ENCODE data around the gene NECTIN1. TPM values are rescaled to one million over a fixed set of nuclear protein-coding genes. Genes with fewer than 3 reads are reported as not detected.

Gene NECTIN1
- total RNA-seq, 1 donor from 2014 or later: 62.9 TPM

GRCh38 chr11:119626197-119626841 lies 102.7 kb downstream of the NECTIN1 start:
- H3K4me3 Mint-ChIP-seq: no peak overlapping the region
- no peak for TF ChIP-seq CTCF (conservative IDR thresholded peaks at IDR 0.05)

GRCh38 chr11:119625206-119625978 lies 103.6 kb downstream of the NECTIN1 start:
- H3K27ac Mint-ChIP-seq: no peak overlapping the region
- peaks cover 12% of the 10 kb centered on the region for H3K27me3 Mint-ChIP-seq
- H3K4me3 Mint-ChIP-seq: no peak overlapping the region
- no peak for DNase-seq (ENCODE audit: extremely low spot score, unreplicated experiment)
- no peaks in the 10 kb centered on the region for H3K36me3 Mint-ChIP-seq
- peaks cover 9% of the 10 kb centered on the region for H3K4me1 Mint-ChIP-seq (ENCODE audit: unreplicated experiment)
- TF ChIP-seq CTCF (conservative IDR thresholded peaks at IDR 0.05): no peak
- H3K9me3 Mint-ChIP-seq: no peaks in the 10 kb centered on the region

More at GRCh38 chr11:119626197-119626841, 102.7 kb downstream of the NECTIN1 start:
- Mint-ChIP-seq H3K36me3 (no peaks in the 10 kb centered on the region), H3K27ac (no peak overlapping the region), H3K9me3 (no peaks in the 10 kb centered on the region), H3K27me3 (peaks cover 8% of the 10 kb centered on the region), H3K4me1 (ENCODE audit: unreplicated experiment) (peaks cover 9% of the 10 kb centered on the region)
- DNase-seq (ENCODE audit: extremely low spot score, unreplicated experiment): no peak

GRCh38 chr11:119624629-119625028 lies 104.4 kb downstream of the NECTIN1 start:
- peaks cover 9% of the 10 kb centered on the region for H3K4me1 Mint-ChIP-seq (ENCODE audit: unreplicated experiment)
- no peak for TF ChIP-seq CTCF (conservative IDR thresholded peaks at IDR 0.05)
- H3K4me3 Mint-ChIP-seq: no peak overlapping the region
- no peak overlapping the region for H3K27ac Mint-ChIP-seq
- H3K9me3 Mint-ChIP-seq: no peaks in the 10 kb centered on the region
- H3K36me3 Mint-ChIP-seq: no peaks in the 10 kb centered on the region
- no peak for DNase-seq (ENCODE audit: extremely low spot score, unreplicated experiment)
- peaks cover 15% of the 10 kb centered on the region for H3K27me3 Mint-ChIP-seq

- Mint-ChIP-seq H3K9me3 (no peaks in the 10 kb centered on the region), H3K36me3 (no peaks in the 10 kb centered on the region), H3K27me3 (peaks cover 19% of the 10 kb centered on the region), H3K4me3 (no peak overlapping the region), H3K27ac (no peak overlapping the region), H3K4me1 (ENCODE audit: unreplicated experiment) (peaks cover 9% of the 10 kb centered on the region)
- DNase-seq (ENCODE audit: extremely low spot score, unreplicated experiment): no peak
- peak; percentile 81 for TF ChIP-seq CTCF (conservative IDR thresholded peaks at IDR 0.05)
Observed at GRCh38 chr11:119624102-119624615, 104.8 kb downstream of the NECTIN1 start.

GRCh38 chr11:119623682-119624081 lies 105.3 kb downstream of the NECTIN1 start:
- no peaks in the 10 kb centered on the region for H3K36me3 Mint-ChIP-seq
- peaks cover 20% of the 10 kb centered on the region for H3K27me3 Mint-ChIP-seq
- no peaks in the 10 kb centered on the region for H3K9me3 Mint-ChIP-seq
- DNase-seq (ENCODE audit: extremely low spot score, unreplicated experiment): no peak
- H3K4me1 Mint-ChIP-seq (ENCODE audit: unreplicated experiment): peaks cover 9% of the 10 kb centered on the region
- H3K4me3 Mint-ChIP-seq: no peak overlapping the region
- TF ChIP-seq CTCF (conservative IDR thresholded peaks at IDR 0.05): no peak
- H3K27ac Mint-ChIP-seq: no peak overlapping the region

Data from type B pancreatic cell (in vitro differentiated cells).